GM08714 (cell line): Measurements from ENCODE around the gene DOP1B.

Experiments
- H3K4me3 ChIP-seq: fragments of 200-500 bp; sonication (Bioruptor generic); 2 replicates; pipeline ENCODE4 v1.5.1; 2014; ENCODE audit warnings: mild to moderate bottlenecking, low read length, inconsistent platforms
- ZNF274 ChIP-seq: IDR thresholded peaks from 2 replicates; pipeline ENCODE4 v1.6.1; 2012; ENCODE audit warnings: mild to moderate bottlenecking, low read depth, low read length

Gene DOP1B

GRCh38 chr21:36171741-36172331 is 15.2 kb downstream of the DOP1B start:
- H3K4me3 ChIP-seq = no peak overlapping the region
- TF ChIP-seq ZNF274 = no peak

GRCh38 chr21:36174780-36175179 is 18.2 kb downstream of the DOP1B start:
- no peak for TF ChIP-seq ZNF274
- no peak overlapping the region for H3K4me3 ChIP-seq

- no peak overlapping the region for H3K4me3 ChIP-seq
- no peak for TF ChIP-seq ZNF274
Measured at GRCh38 chr21:36175771-36176565, 19.3 kb downstream of the DOP1B start.

- TF ChIP-seq ZNF274 = no peak
- no peak overlapping the region for H3K4me3 ChIP-seq
Measured at GRCh38 chr21:36178349-36178748, 21.7 kb downstream of the DOP1B start.

- H3K4me3 ChIP-seq = no peak overlapping the region
- TF ChIP-seq ZNF274 = no peak
Measured at GRCh38 chr21:36179145-36179544, 22.5 kb downstream of the DOP1B start.

GRCh38 chr21:36180963-36181362 is 24.3 kb downstream of the DOP1B start:
- H3K4me3 ChIP-seq = no peak overlapping the region
- no peak for TF ChIP-seq ZNF274

GRCh38 chr21:36183144-36183795 is 26.6 kb downstream of the DOP1B start:
- TF ChIP-seq ZNF274 = no peak

GRCh38 chr21:36184545-36184944 is 27.9 kb downstream of the DOP1B start:
- H3K4me3 ChIP-seq = no peak overlapping the region
- TF ChIP-seq ZNF274 = no peak

More at GRCh38 chr21:36183144-36183795, 26.6 kb downstream of the DOP1B start:
- H3K4me3 ChIP-seq = no peak overlapping the region

GRCh38 chr21:36185523-36185922 is 28.9 kb downstream of the DOP1B start:
- no peak for TF ChIP-seq ZNF274
- H3K4me3 ChIP-seq = no peak overlapping the region

- no peak for TF ChIP-seq ZNF274
- no peak overlapping the region for H3K4me3 ChIP-seq
Measured at GRCh38 chr21:36186081-36186480, 29.5 kb downstream of the DOP1B start.

- TF ChIP-seq ZNF274 = no peak
- H3K4me3 ChIP-seq = no peak overlapping the region
Measured at GRCh38 chr21:36186506-36187399, 30.1 kb downstream of the DOP1B start.

- no peak overlapping the region for H3K4me3 ChIP-seq
- TF ChIP-seq ZNF274 = no peak
Measured at GRCh38 chr21:36188081-36188681, 31.6 kb downstream of the DOP1B start.

GRCh38 chr21:36188937-36189336 is 32.3 kb downstream of the DOP1B start:
- TF ChIP-seq ZNF274 = no peak

GRCh38 chr21:36190736-36191135 is 34.1 kb downstream of the DOP1B start:
- no peak overlapping the region for H3K4me3 ChIP-seq
- TF ChIP-seq ZNF274 = no peak

More at GRCh38 chr21:36188937-36189336, 32.3 kb downstream of the DOP1B start:
- H3K4me3 ChIP-seq = no peak overlapping the region
